Measurements from ENCODE around the gene ARPC1B. TPM values are rescaled to one million over a fixed set of nuclear protein-coding genes. Genes with fewer than 3 reads are reported as not detected.

ARPC1B gene
- polyA plus RNA-seq, 1 of the 3 experiments (the other 2 are of a cell fraction) = 836 TPM

- Histone ChIP-seq H3K27ac (ENCODE audit: low read depth in 2 of 2, low read length in 1 of 2) (no peak overlapping the region), H3K4me2 (no peak overlapping the region), H2AFZ (ENCODE audit: low read depth) (no peak overlapping the region), H3K9me2 (no peaks in the 10 kb centered on the region), H3K9ac (no peak overlapping the region), H3K4me3 (ENCODE audit: low read depth in 2 of 2, low read length in 1 of 2) (no peak overlapping the region), H3K4me1 (ENCODE audit: control insufficient read depth in 1 of 2, insufficient read depth in 2 of 2, low read depth in 1 of 2, low read length in 1 of 2) (peaks cover 0 to 3% of the 10 kb centered on the region in 2 experiments; a peak in 2 of 4 replicates), H4K20me1 (ENCODE audit: insufficient read depth) (peaks cover 8% of the 10 kb centered on the region), H3K9me3 (no peaks in the 10 kb centered on the region), H3K79me2 (ENCODE audit: insufficient read depth) (no peaks in the 10 kb centered on the region), H3K36me3 (replicated peaks in 1 of 2; ENCODE audit: control insufficient read depth in 1 of 2, insufficient read depth in 2 of 2, low read length in 1 of 2) (peaks cover 33 to 51% of the 10 kb centered on the region in 2 experiments), H3F3A (replicated peaks; ENCODE audit: insufficient read depth) (peaks cover 42% of the 10 kb centered on the region), H3K27me3 (ENCODE audit: insufficient read depth) (no peaks in the 10 kb centered on the region)
- no peak for DNase-seq
- no peak for TF ChIP-seq TEAD4 (IDR thresholded peaks at IDR 0.05; ENCODE audit: borderline replicate concordance, insufficient read depth)
- no peak for TF ChIP-seq USF1 (IDR thresholded peaks at IDR 0.05; ENCODE audit: borderline replicate concordance, low read depth)
- no peak for TF ChIP-seq JUND (IDR thresholded peaks at IDR 0.05)
- no peak for TF ChIP-seq ZBTB33 (IDR thresholded peaks at IDR 0.05; ENCODE audit: borderline replicate concordance, low read depth)
- TF ChIP-seq NRF1 (IDR thresholded peaks at IDR 0.05; ENCODE audit: low read depth, low read length) = no peak
- TF ChIP-seq POLR2AphosphoS5 (IDR thresholded peaks at IDR 0.05; ENCODE audit: low read depth, low read length) = no peak
- no peak for TF ChIP-seq CTCF (IDR thresholded peaks at IDR 0.05)
- TF ChIP-seq NFIC (IDR thresholded peaks at IDR 0.05; ENCODE audit: borderline replicate concordance) = no peak
- 92% methylated on average over 10 of the region's 11 CpGs for WGBS (ENCODE audit: low lambda C conversion rate)
- ChIA-PET POLR2A (no interaction called here), CTCF (interaction anchor here (0.6 to 1.6 kb wide), 4 partner anchors 9 to 49 kb away, joined by 3 to 5 read pairs (median 4); no protein-coding TSS in a partner anchor)
Observed at GRCh38 chr7:99366646-99367045, 7.9 kb upstream of the ARPC1B start.

- no peak for DNase-seq
- no peak overlapping the region for H3K4me2 ChIP-seq
- H3K9me3 ChIP-seq = no peaks in the 10 kb centered on the region
- no peak overlapping the region for H3K4me3 ChIP-seq (ENCODE audit: low read depth in 2 of 2, low read length in 1 of 2)
- H3K27me3 ChIP-seq (ENCODE audit: insufficient read depth) = no peaks in the 10 kb centered on the region
- no peaks in the 10 kb centered on the region for H4K20me1 ChIP-seq (ENCODE audit: insufficient read depth)
- H3K36me3 ChIP-seq (replicated peaks in 1 of 2; ENCODE audit: control insufficient read depth in 1 of 2, insufficient read depth in 2 of 2, low read length in 1 of 2) = peaks cover 25 to 34% of the 10 kb centered on the region in 2 experiments
- peaks cover 32% of the 10 kb centered on the region for H3F3A ChIP-seq (replicated peaks; ENCODE audit: insufficient read depth)
- no peaks in the 10 kb centered on the region for H3K9me2 ChIP-seq
- no peak overlapping the region for H2AFZ ChIP-seq (ENCODE audit: low read depth)
- CTCF ChIA-PET = interaction anchor here (0.7 to 1.8 kb wide), 4 partner anchors 18 to 433 kb away, joined by 3 to 4 read pairs (median 3); no protein-coding TSS in a partner anchor
- H3K9ac ChIP-seq = no peak overlapping the region
- peaks cover 0 to 2% of the 10 kb centered on the region in 2 experiments; a peak in 1 of 4 replicates for H3K4me1 ChIP-seq (ENCODE audit: control insufficient read depth in 1 of 2, insufficient read depth in 2 of 2, low read depth in 1 of 2, low read length in 1 of 2)
- no peak overlapping the region for H3K27ac ChIP-seq (ENCODE audit: low read depth in 2 of 2, low read length in 1 of 2)
- H3K79me2 ChIP-seq (ENCODE audit: insufficient read depth) = no peaks in the 10 kb centered on the region
- TF ChIP-seq IRF3 (IDR thresholded peaks at IDR 0.05; ENCODE audit: low read depth, low read length) = no peak
- 91% methylated on average over 13 of the region's 13 CpGs for WGBS (ENCODE audit: low lambda C conversion rate)
- POLR2A ChIA-PET = interaction anchor here (1.1 kb wide), 1 partner anchor 24 kb away, joined by 3 read pairs; no protein-coding TSS in a partner anchor
Observed at GRCh38 chr7:99368750-99369389, 5.7 kb upstream of the ARPC1B start.

All from SK-N-SH (cell line).